ENCODE results near the gene TGM2.
"Not testable (repeated sequence)": the region's sequence is repeated elsewhere in the genome, so short reads cannot be mapped to it uniquely, and the experiment has no call there.

The TGM2 gene

DNA sequence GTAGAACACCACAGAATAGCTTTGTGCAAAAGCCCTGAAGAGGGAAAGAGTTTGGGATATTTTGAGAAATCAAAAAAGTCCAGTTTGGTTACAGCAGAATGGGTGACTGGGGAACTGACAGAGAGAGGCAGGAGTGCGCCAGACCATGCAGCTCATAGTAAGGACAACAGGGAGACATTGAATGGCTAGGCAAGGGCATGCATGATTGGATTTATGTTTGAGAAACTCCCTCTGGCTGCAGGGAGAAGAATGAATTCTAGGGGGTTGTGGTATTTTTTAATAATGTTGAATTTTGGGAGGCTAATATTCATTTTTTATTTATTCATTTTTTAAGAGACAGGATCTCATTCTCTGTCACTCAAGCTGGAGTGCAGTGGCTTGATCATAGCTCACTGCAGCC lies 49.9 kb downstream of the TGM2 start:
- no peak for DNase-seq (ENCODE audit: low read depth in 2 of 2)

DNA sequence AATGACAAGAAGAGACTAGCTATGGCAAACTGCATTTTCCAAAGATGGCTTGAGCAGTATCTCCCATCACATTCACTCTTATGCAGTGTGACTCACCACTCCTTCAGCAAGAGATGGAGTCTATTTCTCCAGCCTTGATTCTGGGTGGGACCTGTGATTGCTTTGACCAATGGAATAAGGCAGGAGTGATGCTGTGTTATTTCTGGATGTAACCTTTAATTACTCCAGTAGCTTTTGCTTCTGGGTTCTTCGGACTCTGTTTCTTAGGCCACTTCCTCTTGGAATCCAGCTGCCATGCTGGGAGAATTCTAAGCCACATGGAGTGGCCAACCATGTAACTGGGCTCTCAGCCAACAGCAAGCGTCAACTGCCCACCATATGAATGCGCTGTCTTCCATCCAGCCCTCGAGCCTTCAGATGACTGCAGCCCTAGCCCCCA lies 50.7 kb downstream of the TGM2 start:
- no peak for DNase-seq (ENCODE audit: low read depth in 2 of 2)

DNA sequence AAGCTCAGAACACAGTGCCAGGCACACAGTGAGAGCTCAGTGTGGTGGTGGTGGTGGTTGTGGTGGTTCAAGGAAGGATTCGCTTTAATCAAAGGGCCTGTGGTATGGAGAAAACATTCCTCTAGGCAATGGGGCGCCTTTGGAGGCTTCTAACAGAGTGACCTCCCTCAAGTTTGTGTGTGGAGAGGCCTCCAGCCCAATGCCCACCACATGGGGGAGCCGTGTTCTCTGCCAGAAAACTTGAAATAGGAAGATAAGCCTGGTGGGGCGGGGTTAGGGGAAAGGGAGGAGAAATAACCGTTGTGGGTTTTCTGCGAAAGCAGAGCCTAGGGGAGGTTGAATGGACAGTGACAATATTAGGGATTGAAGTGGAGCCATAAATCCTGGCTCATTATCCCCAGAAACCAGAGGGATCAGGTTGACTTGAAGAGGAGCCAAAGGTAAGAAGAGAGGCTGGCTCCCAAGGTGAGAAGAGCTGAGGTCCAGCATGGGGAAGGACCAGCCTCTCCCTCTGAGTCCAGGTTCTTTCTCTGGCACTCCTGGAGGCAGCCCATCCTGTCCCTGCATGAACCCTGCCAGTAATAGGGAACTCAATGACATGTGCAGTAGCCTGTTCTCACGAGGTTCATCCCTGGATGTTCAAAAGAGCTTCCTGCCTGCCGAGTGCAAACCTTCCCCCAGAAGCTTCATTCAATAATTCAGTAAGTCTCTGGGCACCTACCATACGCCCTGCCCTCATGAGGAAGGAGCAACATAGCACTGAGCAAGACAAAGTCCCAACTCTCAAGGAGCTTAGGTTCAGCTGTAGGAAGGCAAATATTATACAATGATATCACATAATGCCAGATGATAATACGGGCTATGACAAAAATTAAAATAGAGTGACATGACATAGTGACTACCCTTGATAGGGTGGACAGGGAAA lies 51.4 kb downstream of the TGM2 start:
- DNase-seq (ENCODE audit: low read depth in 2 of 2), result no peak

DNA sequence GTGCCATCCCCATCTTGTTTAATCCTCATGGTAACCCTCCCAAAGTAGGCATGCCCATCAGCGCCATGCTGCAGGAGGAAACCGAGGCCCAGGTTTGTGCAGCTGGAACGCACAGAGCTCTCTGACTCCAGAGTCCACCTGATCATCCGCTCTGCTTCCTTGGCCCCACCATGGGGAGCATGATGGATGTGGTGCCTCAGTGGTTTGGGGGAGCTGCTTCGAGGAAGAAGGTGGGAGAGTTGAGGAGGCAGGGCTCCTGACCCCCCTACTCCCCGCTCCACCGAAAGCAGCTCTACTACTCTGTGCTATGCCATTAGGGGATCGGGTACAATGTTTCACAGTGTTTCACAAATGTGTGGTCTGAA lies 52.2 kb downstream of the TGM2 start:
- DNase-seq (ENCODE audit: low read depth in 2 of 2), result no peak

DNA sequence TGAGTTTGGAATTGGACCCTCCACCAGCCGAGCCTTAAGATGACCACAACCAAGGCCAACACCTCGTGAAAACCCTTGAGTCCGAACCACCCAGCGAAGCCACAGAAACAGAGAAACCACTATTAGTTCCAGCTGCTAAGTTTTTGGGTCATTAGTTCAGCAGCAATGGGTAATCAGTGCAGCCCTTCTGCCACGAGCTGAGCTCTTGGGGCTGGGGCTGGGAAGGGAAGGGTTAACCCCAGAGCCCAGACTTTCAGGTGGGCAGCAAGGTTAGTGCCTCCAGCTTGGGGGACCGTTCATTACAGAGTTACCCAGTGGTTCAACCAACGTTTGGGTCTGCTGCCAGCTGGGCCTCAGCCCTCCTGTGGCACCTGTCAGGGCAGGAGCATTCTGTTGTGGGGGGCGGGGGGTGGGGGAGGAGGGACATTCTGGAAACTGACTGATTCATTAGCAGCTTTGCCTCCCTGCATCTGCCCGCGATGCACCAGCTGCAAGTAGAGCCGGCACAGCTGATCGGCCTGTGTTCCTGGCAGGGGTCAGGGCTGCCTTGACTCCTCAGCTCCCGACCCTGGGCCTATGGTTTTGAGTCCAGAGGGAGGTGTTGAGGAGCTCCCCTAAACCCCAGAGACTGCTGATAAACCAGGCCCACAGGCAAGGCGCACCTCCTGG lies 52.7 kb downstream of the TGM2 start:
- no peak for DNase-seq (ENCODE audit: low read depth in 2 of 2)

DNA sequence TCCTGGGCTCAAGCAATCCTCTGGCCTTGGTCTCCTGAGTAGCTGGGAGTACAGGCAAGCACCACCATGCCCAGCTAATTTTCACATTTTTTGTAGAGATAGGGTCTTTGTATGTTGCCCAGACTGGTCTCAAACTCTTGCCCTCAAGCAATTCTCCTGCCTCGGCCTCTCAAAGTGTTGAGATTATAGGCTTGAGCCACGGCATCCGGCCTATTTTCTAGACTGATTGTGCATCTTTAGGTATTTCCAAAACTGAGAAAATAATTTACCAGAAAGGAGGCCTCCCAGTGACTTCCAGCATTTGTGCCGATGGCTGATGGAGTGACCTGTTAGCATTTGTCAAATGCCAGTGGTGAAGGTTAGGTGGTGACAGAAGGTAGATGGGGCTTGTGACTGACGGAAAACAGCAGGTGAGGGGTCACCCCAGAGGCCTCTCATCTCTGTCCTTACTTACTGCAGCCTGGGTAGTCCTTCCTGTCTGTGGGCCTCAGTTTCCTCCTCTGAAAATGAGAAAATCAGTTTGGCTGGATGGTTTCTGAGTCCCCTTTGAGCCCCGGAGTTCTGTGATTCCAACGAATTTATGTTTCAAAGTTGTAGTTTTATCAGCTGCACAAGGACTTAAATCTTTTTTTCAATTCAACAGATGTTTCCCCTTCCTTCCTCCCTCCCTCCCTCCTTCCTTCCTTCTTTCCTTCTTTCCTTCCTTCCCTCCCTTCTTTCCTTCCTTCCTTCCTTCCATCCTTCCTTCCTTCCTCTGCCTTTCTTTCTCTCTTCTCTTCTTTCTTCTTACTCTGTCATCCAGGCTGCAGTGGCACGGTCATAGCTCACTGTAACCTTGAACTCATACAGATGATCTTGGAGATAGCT lies 53.5 kb downstream of the TGM2 start:
- DNase-seq (ENCODE audit: low read depth in 2 of 2), result no peak

DNA sequence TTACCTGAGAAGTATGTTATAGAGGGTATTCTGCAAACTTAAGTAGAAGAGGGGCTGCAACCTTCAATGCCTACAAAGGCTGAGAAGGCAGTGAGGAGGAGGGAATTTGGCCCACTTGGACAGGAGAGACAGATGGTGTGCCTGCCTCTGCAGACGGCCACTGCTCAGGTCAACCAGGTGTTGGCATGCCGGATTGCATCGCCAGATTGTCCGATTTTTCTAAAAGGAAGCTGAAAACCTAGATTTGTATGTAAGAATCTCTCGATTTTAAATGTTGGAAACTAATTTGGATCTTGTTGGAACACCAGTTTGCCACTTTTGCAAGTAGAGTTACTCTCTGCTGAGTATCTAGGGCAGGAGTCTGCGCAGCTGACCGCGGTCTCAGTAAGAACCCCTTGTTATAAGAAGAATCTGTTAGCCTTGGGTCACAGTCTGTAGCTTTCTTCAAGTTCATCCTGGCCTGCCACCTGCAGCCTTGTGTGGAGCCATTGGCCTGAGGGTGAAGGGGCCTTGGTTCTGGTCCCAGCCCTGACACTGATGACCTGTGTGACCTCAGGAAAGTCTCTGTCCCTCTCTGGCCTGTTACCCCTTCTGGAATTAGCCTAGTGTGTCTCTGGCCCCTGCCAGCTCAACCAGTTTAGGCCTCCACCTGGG lies 54.4 kb downstream of the TGM2 start:
- DNase-seq (ENCODE audit: low read depth in 2 of 2), result no peak

DNA sequence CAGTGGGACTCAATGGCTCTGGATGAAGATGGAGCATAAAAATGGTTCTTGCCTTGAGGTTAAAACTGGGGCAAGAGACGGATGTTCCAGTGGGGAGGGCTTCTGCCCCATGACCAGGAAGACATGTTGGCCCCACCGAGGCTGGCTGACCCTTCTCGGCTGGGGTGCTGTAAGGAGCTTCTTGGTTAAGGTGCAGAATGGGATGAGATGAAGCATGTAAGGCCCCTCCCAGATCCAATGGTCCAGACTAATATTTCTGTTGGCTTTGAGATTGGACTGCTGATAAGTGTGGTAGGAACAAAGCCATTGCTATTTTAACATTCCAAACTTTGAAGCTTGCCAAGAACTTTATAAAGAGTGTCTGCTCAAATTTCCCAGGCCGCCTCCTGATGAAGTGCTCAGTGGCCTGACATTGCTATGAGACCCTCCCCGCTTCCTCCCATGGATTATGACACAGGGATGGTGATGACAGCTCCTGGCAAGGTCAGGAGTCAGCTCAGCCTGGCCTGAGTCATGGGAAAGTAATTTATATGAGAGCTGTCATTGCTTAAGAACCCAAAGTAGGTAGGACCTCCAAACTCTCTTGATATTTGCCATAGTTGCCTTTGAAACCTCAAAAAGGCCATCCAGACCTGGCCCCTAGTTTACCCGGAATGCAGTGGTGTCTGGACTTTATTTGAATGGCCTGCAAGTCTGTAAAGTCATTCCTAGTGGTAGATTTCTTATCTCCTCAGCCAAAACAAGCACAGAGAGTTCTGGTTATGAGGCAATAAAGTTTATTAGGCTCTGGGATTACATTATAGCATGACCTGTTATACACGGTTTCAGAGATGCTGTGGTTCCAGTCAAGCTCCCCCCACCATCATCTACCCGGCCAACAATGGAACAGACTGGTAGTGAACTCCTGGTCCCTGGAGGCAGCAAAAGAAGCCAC lies 55.2 kb downstream of the TGM2 start:
- DNase-seq (ENCODE audit: low read depth in 2 of 2), result no peak

DNA sequence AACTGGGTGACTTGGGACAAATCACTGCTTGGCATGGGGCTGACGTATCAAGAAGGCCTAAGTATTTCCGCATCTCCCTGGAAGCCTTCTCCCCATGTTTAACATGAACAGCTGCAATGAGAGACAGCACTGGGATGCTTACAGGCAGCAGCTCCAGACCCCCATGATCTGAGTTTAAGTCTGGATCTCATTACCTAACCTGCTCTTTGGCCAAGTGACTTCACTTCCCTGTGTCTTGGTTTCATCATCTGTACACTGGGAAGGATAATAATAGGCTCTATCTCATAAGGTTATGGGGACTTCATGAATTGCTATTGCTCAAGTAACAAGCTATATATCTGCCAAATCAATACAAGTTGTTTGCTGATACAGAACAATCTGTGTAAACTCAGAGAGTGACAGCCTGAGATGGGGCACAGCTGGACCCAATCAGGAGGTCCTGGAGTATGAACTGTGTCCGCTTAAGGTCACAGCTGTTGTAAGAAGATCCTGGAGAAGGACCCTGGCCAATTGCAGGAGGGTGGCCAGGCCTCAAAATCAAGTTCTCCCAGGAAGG lies 56.0 kb downstream of the TGM2 start:
- no peak for DNase-seq (ENCODE audit: low read depth in 2 of 2)

DNA sequence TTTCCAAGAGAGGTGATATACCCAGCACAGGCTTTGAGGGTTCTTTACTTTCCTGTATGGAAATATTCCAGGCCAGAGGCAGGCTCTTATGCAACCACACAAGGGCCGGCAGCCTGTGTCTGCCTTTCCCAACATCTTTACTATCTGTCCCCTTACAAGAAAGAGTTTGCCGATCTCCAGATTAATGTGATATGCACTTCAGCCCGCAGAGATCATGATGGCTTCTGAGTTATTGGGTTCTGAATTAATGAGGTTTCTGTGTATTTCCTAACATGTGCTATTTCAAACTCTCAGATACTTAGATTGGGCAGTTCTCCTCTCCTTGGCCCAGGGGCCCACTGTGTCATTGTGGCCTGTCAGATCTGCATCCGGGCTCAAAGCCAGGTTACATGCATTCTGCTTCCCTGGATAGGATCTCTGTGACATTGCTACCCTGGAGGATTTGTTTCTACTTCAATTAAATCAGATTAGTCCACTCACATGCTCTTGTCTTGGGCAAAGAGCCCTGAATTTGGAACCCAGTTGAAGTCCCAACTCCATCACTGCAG lies 56.6 kb downstream of the TGM2 start:
- no peak for DNase-seq (ENCODE audit: low read depth in 2 of 2)

DNA sequence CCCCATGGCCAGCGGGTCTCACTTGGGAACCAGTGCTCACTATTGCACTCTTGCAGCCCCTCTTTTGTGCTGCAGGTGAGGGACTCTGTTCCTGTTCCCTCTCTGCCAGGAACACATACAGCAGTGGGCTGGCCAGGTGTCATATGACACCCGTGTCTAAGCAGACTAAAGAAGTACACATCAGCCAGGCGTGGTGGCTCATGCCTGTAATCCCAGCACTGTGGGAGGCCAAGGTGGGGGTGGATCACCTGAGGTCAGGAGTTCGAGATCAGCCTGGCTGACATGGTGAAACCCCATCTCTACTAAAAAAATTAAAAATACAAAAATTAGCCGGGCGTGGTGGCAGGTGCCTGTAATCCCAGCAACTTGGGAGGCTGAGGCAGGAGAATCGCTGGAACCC lies 57.2 kb downstream of the TGM2 start:
- not testable (repeated sequence) for DNase-seq (ENCODE audit: low read depth in 2 of 2)

DNA sequence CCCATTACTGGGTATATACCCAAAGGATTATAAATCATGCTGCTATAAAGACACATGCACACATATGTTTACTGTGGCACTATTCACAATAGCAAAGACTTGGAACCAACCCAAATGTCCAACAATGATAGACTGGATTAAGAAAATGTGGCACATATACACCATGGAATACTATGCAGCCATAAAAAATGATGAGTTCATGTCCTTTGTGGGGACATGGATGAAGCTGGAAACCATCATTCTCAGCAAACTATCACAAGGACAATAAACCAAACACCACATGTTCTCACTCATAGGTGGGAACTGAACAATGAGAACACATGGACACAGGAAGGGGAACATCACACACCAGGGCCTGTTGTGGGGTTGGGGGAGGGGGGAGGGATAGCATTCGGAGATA lies 57.7 kb downstream of the TGM2 start:
- DNase-seq (ENCODE audit: low read depth in 2 of 2), result not testable (repeated sequence)

DNA sequence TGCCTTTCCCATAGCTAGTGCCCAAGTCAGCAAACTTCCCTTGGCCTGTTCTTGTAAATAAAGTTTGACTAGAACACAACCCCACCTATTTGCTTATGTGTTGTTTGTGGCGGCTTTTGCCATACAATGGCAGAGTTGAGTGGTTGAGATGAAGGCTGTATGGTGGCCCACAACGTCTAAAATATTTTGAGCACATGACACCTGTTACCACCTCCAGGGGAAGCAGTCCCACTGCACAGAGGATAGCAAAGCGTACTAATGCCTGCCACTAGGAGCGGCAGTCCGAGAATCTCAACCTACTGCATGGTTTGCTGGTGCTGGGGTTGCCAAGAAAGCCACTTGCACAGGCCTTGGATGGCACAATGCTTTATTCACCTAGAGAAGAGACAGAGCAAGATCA lies 58.6 kb downstream of the TGM2 start:
- no peak for DNase-seq (ENCODE audit: low read depth in 2 of 2)

DNA sequence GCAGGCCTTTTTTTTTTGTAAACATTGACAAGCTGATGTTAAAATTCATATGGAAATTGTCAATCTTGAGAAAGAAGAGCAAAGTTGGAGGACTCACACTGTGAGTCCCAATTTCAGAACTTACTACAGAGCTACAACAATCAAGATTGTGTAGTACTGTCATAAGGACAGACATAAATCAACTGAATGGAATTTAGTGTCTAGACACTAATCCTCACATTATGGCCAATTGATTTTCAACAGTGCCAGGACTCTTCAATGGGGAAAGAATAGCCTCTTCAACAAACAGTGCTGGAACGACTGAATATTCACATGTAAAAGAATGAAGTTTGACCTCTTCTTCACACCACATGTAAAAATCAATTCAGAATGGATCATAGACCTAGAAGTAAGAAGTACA lies 60.8 kb downstream of the TGM2 start:
- DNase-seq (ENCODE audit: low read depth in 2 of 2), result no peak

DNA sequence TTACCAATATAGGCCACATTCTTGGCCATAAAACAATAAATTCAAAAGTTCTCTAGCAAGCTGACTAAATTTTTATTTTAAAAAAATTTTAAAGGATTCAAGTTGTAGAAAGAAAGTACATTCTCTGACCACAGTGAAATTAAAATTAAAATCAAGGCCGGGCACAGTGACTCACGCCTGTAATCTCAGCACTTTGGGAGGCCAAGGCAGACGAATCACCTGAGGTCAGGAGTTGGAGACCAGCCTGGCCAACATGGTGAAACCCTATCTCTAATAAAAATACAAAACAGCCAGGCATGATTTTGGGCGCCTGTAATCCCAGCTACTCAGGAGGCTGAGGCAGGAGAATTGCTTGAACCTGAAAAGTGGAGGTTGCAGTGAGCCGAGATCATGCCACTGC lies 62.9 kb downstream of the TGM2 start:
- DNase-seq (ENCODE audit: low read depth in 2 of 2), result not testable (repeated sequence)

DNA sequence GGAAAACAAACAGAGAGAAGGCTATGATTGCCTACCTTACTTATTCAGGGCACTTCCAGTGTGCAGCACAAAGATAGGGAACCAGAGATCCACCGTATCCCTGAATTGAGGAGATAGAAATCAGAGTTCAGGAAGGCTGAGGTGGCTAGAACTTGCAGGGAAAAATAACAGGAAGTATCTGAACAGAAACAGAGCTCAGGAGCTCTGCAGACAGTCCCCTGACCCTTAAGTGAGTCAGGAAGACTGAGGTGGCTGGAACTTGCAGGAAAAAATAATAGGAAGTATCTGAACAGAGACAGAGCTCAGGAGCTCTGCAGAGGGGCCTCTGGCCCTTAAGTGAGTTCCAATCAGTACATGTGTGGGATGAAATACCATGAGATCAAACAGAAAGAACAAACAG lies 66.1 kb downstream of the TGM2 start:
- no peak for DNase-seq (ENCODE audit: low read depth in 2 of 2)

DNA sequence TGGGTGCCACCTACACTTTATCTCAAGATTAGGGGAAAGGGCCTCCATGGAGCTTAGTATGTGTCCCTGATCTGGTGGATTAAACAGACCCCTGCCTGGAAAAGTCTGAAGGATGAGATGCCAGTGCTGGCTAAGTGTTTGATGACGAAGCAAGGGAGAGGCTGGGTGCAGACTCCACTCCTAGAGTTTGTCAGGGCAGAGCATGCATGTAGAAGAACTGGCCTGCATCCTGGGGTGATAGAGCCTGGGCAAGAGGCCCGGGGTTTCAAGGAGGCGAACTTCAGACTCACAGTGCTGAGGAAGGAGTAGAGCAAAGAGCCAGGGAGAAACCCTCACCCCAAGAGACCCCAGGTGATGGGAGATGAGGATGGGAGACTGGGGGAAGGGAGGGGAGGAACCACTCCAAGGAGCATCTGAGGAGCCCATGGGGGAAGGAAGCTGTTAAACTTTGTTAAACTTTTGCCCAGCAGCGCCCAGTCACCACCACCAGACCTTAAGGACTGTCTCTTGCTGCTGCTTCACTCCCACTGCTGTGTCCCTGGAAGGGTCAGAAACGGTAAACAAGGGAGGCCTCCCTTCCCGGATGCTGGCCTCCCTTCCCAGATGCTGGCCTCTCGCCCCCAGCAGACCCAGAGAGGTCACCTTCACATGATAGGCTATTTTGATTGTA lies 69.9 kb downstream of the TGM2 start:
- no peak for DNase-seq (ENCODE audit: low read depth in 2 of 2)

DNA sequence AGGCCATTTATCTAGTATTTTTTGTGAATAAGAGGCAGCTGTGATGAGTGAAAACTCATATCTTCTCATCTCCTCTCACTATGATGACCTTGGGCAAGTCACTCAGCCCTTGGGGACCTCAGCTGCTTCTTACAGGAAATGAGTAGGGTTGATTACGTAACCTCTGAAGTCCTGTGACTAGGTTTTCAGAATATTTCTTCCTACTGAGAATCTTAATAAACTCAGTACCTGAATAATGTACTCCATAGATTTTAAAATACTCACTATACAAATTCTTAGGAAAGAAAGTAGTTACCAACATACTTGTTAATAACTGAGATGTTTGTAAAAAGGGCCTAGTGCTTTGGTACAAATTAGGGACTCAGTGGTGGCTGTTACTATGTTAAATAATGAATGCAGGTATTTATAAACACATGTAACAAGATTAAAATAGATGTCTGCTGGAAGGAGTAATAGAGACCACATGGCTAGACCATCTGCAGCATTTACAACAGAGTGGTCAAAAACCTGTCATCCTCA lies 70.6 kb downstream of the TGM2 start:
- no peak for DNase-seq (ENCODE audit: low read depth in 2 of 2)

DNA sequence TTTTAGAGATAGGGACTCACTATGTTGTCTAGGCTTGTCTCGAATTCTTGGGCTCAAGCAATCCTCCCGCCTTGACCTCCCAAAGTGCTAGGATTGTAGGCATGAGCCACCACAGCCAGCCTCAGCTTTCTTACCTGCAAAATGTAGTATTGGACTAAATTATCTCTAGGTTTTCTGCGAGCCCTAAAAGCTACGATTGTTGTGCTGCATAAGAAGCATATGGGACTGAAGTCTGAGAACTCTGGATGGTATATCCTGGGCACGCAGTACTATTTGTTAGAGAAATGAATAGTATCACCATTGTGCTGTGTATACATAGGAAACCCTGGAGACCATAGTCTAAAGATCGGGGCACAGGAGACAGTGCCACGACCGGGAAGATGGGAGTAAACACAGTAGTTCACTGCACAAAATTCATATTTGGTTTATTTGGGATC lies 71.4 kb downstream of the TGM2 start:
- no peak for DNase-seq (ENCODE audit: low read depth in 2 of 2)

All from stimulated activated CD4-positive, alpha-beta T cell treated with anti-CD3 and anti-CD28 coated beads, Interleukin-1b, Interleukin-23, amount 100 ng/mL, for 4 hours (primary cell).